Left kidney (tissue), 8 donors: Measurements from ENCODE around the gene GMEB2. TPM values are rescaled to one million over a fixed set of nuclear protein-coding genes. Genes with fewer than 3 reads are reported as not detected.
"Not testable (repeated sequence)": the region's sequence is repeated elsewhere in the genome, so short reads cannot be mapped to it uniquely, and the experiment has no call there.

Experiments used
- DNase-seq: peaks from one replicate; pipeline ENCODE4 v3.0.0-alpha.2; 2013
- long read RNA-seq, 8 donors: transcript quantifications; one replicate each; lab custom pipeline, GENCODE V29; 2026
- polyA plus RNA-seq: library from polyadenylated mRNA; unstranded; fragments of 120-200 nt; gene quantifications from one replicate; pipeline ENCODE4 v1.2.1, GENCODE V29; 2013; ENCODE audit not compliant: insufficient read length

GMEB2 gene, protein sequence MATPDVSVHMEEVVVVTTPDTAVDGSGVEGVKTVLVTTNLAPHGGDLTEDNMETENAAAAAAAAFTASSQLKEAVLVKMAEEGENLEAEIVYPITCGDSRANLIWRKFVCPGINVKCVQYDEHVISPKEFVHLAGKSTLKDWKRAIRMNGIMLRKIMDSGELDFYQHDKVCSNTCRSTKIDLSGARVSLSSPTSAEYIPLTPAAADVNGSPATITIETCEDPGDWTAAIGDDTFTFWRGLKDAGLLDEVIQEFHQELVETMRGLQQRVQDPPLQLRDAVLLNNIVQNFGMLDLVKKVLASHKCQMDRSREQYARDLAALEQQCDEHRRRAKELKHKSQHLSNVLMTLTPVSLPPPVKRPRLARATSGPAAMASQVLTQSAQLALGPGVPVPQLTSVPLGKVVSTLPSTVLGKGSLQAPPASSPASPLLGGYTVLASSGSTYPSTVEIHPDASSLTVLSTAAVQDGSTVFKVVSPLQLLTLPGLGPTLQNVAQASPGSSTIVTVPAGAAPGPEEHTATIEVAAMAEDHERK
- polyA plus RNA-seq = 10.7 TPM
- long read RNA-seq, donor 1, full-length matches to known transcripts = 6 of 6 reads
- long read RNA-seq, donor 1, partial matches to known transcripts = 0 of 6 reads
- long read RNA-seq, donor 1, other reads (novel, unspliced or antisense) = 0 of 6 reads
- long read RNA-seq, donor 2, full-length matches to known transcripts = 6 of 6 reads
- long read RNA-seq, donor 2, partial matches to known transcripts = 0 of 6 reads
- long read RNA-seq, donor 2, other reads (novel, unspliced or antisense) = 0 of 6 reads
- long read RNA-seq, donor 3, full-length matches to known transcripts = 1 of 19 reads
- long read RNA-seq, donor 3, partial matches to known transcripts = 18 of 19 reads
- long read RNA-seq, donor 3, other reads (novel, unspliced or antisense) = 0 of 19 reads
- long read RNA-seq, donor 4 = 0 reads
- long read RNA-seq, donor 5, full-length matches to known transcripts = 5 of 47 reads
- long read RNA-seq, donor 5, partial matches to known transcripts = 26 of 47 reads
- long read RNA-seq, donor 5, other reads (novel, unspliced or antisense) = 16 of 47 reads
- long read RNA-seq, donor 6, full-length matches to known transcripts = 4 of 4 reads
- long read RNA-seq, donor 6, partial matches to known transcripts = 0 of 4 reads
- long read RNA-seq, donor 6, other reads (novel, unspliced or antisense) = 0 of 4 reads
- long read RNA-seq, donor 7, full-length matches to known transcripts = 1 of 1 reads
- long read RNA-seq, donor 7, partial matches to known transcripts = 0 of 1 reads
- long read RNA-seq, donor 7, other reads (novel, unspliced or antisense) = 0 of 1 reads
- long read RNA-seq, donor 8, full-length matches to known transcripts = 3 of 3 reads
- long read RNA-seq, donor 8, partial matches to known transcripts = 0 of 3 reads
- long read RNA-seq, donor 8, other reads (novel, unspliced or antisense) = 0 of 3 reads

DNA sequence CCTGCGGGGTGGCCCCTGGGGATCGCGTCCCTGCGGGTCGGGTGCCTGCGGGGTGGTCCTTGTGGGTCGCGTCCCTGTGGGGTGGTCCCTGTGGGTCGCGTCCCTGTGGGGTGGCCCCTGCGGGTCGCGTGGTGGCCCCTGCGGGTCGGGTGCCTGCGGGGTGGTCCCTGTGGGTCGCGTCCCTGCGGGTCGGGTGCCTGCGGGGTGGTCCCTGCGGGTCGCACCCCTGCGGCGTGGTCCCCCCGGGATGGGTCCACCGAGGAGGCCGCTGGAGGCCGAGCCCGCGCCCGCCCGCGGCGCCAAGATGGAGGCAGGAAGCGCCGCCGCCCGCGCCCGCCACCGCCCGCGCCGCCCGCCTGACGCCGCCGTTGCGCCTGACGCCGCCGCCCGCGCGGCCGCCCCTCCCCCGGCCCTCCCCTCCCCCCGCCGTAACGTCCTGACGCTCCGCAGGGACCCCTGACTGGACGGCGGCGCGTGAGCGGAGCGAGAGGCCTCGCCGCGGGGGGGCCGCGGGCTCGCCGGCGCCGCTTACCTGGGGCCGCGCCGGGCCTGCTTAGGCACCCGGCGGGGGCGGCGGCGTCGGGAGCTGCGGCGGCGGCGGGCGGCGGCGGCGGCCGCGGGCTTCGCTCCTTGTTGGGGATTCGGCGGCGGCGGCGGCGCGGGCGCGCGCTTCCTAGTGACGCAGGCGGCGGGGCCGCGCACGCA, at the start of gene GMEB2:
TSS of gene GMEB2 (minus strand) at position 678 of the 705 bp plus-strand sequence. CDS start 7,704 bp downstream, outside the sequence.
- peak; percentile 59 for DNase-seq

GRCh38 chr20:63675681-63676368, 48.9 kb upstream of the GMEB2 start:
- no peak for DNase-seq

- DNase-seq = no peak
Measured at GRCh38 chr20:63673951-63674350, 47.0 kb upstream of the GMEB2 start.

DNA sequence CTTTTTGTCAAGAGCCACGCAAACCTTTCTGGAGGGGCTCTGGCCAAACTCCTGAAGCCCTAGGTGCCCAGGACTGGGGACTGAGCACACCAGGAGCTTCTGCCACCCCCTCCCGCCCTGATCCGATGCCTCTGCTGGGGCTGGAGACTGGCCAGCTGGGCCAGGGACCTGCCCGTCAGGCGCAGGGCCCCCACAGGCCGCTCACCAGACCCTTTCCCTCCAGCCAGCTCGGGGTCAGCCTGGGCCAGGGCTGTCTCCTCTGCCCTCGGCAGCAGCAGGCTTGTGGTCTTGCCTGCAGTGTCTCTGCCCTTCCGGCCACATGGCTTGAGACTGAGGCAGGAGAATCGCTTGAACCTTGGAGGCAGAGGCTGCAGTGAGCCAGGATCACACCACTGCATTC, 45.8 kb upstream of the GMEB2 start:
- no peak for DNase-seq

GRCh38 chr20:63671695-63672094, 44.8 kb upstream of the GMEB2 start:
- not testable (repeated sequence) for DNase-seq

- no peak for DNase-seq
Measured at GRCh38 chr20:63668351-63668750, 41.5 kb upstream of the GMEB2 start.

- no peak for DNase-seq
Measured at GRCh38 chr20:63667858-63668257, 41.0 kb upstream of the GMEB2 start.

- DNase-seq = no peak
Measured at GRCh38 chr20:63665708-63666107, 38.8 kb upstream of the GMEB2 start.

DNA sequence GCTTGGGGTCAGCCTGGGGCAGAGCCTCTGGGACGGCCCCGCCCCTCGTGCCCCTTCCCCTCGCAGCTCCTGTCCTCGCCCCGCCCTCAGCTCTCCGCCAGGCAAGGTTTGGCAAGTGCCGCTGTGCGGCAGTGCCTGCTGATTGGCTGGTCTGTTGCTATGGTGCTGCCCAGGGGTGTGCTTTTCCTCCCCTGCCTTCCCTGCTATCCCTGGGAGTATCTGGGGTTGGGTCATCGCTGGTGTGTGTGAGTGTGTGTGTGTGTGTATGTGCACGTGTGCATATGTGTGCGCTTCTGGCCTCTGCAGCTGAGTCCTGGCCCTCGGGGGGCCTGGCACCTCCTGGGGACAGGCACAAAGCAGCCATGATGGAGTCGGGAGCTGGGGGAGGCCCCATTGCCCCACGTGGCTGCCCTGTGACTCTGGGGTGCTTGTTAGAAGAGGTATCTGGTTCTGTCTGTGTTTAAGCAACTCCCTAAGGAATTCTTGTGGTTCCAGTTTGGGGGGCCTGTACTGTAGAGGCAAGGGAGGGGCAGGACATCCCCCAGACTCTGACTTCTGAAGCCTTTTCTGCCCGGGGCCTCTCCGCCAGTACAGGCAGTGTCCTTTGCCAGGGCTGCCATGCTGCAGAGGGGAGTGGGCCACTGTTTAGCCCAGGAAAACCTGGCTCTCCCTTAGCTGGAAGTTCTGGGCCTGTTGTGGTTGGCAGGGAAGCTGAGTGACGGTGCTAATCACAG, 38.1 kb upstream of the GMEB2 start:
- DNase-seq = no peak

DNA sequence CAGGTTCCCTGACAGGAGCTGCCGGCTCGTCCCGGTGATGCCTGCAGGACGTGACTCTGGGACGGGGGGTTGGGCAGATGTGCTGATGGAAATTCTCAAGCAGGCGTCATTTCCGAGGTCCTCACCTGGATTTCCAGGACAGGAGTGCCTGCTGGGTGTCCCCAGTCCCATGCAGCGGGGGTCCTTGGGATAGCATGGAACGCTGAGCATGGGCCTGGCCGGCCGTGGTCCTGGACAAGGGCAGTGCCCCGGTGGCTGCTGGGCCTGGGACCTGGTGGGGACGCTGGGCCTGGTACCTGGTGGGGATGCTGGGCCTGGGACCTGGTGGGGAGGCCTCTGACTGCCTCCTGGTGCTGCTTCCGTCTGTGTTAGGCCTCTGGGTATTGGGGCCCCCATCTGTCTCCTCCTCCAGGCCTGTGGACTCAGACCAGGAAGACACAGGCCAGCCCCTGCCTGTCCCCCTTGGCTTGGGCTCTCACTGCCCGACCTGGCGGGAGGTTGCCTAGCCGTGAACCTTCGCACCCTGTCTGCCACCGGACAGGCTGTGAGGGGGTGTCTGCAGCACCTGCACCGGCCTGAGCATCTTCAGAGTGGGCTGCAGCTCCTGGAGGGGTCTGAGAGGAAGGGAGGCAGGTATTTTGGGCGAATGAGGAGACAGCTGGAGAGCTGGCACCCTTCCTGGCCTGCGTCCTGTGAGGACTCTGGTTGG, 37.4 kb upstream of the GMEB2 start:
- DNase-seq = no peak

DNA sequence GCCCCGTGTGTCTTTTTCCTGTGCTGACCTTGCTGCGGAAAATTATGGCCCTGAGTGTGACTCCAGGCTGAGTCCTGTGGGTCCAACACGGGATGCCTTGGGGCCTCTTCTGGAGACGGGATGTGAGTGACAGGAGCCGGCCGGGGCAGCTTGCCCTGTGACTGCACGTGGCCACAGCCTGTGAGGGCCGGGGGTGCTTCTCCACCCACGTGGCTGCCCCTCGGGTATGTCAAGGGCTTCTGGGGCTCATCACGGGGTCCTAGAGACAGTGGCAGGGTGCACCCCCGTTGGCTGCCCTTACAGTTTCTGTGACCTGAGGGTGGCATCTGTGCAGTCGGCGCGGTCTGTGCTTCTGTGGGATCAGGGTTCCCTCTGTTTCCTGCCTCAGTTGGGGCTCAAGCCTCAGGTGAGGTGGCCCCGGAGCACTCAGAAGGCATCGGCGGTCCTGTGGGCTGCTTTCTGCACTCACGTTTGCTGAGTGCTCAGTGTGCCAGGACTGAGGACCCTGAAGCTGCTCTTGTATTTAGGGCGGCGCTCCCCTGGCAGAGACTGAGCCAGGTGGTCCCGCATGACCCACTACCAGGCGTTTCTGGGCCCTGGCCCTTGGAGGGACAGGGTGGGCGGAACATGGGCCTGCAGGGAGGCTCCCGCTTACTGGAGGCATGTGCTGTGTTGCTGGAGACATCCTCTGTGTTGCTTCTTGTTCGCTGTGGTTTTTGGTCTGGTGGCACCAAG, 36.6 kb upstream of the GMEB2 start:
- DNase-seq = no peak

- DNase-seq = no peak
Measured at GRCh38 chr20:63662813-63663189, 35.9 kb upstream of the GMEB2 start.

- DNase-seq = no peak
Measured at GRCh38 chr20:63661959-63662812, 35.3 kb upstream of the GMEB2 start.

DNA sequence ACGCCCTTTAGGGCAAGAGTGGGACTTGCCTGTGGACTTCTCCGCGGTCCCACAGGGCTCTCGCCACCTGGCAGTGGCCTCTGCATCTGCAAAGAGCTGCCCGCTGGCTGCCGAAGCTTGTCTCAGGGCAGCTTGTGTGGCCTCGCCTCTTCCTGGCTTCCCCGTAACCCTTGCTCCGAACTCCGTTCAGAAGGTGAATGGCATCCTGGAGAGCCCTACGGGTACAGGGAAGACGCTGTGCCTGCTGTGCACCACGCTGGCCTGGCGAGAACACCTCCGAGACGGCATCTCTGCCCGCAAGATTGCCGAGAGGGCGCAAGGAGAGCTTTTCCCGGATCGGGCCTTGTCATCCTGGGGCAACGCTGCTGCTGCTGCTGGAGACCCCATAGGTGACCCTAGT, 34.2 kb upstream of the GMEB2 start:
- no peak for DNase-seq

GRCh38 chr20:63660622-63661021, 33.7 kb upstream of the GMEB2 start:
- no peak for DNase-seq

DNA sequence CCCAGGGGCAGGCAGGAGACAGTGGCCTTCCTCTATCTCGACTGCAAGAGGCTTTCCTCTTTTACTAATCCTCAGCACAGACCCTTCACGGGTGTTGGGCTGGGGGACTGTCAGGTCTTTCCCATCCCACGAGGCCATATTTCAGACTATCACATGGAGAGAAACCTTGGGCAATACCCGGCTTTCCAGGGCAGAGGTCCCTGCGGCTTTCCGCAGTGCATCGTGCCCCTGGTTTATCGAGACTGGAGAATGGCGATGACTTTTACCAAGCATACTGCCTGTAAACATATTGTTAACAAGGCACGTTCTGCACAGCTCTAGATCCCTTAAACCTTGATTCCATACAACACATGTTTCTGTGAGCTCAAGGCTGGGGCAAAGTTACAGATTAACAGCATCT, 33.3 kb upstream of the GMEB2 start:
- not testable (repeated sequence) for DNase-seq

DNA sequence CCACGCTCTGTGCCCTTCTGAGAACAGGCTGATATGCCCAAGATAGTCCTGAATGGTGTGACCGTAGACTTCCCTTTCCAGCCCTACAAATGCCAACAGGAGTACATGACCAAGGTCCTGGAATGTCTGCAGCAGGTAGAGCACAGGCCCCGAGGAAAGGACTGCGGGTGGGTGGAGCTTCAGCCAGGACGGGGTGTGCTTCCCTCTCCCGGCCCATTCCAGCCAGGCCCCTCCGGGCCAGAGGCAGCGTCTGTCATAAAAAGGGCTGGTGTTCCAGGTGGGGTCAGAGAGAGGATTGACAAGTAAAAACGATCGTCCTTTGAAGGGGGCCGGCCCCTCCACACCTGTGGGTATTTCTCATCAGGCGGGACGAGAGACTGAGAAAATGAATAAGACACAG, 32.5 kb upstream of the GMEB2 start:
- DNase-seq = no peak
